PC-9 (cell line): ENCODE measurements around the gene PLXNC1.

Experiments
- CTCF ChIP-seq: fragments of 200-600 bp; sonication (generic); conservative IDR thresholded peaks from 2 replicates; pipeline ENCODE4 v1.6.1; 2017; ENCODE audit warnings: mixed run types, antibody characterized with exemption, mild to moderate bottlenecking, moderate library complexity
- EZH2 ChIP-seq: fragments of 200-600 bp; sonication (generic); IDR thresholded peaks from 2 replicates; pipeline ENCODE4 v1.8.0; 2017; ENCODE audit warnings: antibody characterized with exemption, low read depth

- no peak for TF ChIP-seq CTCF
- no peak for TF ChIP-seq EZH2
These were observed 888 bp upstream of the PLXNC1 start for GRCh38 chr12:94147387-94147990.
